Astrocyte of the cerebellum (primary cell): ENCODE data around the gene THOP1.

ENCODE experiments used
- DNase-seq: peaks from one replicate; pipeline ENCODE4 v3.0.0-alpha.2; 2011; ENCODE audit warnings: low read depth
- H3K4me3 ChIP-seq: 2 replicates; pipeline ENCODE4 v1.5.1; 2011; ENCODE audit warnings: mild to moderate bottlenecking, low read depth, low read length, moderate library complexity
- CTCF ChIP-seq: IDR thresholded peaks from 2 replicates; pipeline ENCODE4 v1.5.1; 2012; ENCODE audit warnings: low read length, low read depth, moderate library complexity, mild to moderate bottlenecking; ENCODE audit errors: missing control alignments
- in situ Hi-C: cut with HindIII; loops from 2 replicates; pipeline ENCODE4 v1.10.0; 2017; ENCODE audit warnings: low sequenced_read_pairs

THOP1 gene

DNA sequence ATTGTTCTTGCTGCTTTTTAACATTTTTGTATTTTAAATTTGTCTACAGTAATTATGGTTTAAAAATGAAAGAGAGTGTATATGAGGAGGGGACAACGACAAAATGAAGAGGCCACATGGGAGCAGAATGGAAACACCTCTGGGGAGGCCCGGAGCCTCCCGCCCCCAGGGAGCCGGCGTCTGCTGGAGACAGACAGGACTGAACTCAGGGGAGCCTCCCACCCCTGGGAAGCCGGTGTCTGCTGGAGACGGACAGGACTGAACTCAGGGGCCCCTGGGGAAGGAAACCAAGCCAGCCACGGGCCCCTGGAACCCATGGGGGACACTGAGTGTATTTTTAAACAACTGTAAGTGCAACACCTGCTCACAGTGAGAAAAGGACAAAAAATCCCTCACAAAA lies 28.8 kb upstream of the THOP1 start:
- DNase-seq: no peak
- H3K4me3 ChIP-seq: no peak overlapping the region
- TF ChIP-seq CTCF: no peak
- in situ Hi-C loops: loop anchor here (5.0 kb wide), 1 partner anchor 59 kb away; no protein-coding TSS in a partner anchor

GRCh38 chr19:2756921-2757881 lies 28.1 kb upstream of the THOP1 start:
- in situ Hi-C loops: loop anchor here (5.0 kb wide), 1 partner anchor 60 kb away; no protein-coding TSS in a partner anchor
- H3K4me3 ChIP-seq: no peak overlapping the region
- no peak for TF ChIP-seq CTCF
- DNase-seq: no peak

GRCh38 chr19:2758601-2759313 lies 26.5 kb upstream of the THOP1 start:
- H3K4me3 ChIP-seq: no peak overlapping the region
- no peak for DNase-seq
- no peak for TF ChIP-seq CTCF
- in situ Hi-C loops: loop anchor here (5.0 kb wide), 1 partner anchor 61 kb away; no protein-coding TSS in a partner anchor

DNA sequence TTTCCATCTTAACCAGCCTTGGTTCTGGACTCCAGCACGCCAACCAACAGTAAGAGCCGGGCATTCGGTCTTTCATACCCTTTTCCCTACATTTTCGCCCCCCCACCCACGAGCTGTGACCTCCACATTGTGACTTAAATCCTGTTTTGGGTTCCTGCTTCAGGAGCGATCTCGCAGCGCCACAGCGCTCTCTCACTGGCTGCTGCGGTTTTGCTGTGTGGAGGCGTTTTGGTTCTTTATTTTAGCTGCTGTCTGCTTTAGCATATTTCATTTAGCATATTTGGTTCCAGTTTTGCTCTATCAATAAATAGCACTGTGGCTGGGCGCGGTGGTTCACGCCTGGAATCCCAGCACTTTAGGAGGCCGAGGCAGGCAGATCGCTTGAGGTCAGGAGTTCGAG lies 25.9 kb upstream of the THOP1 start:
- TF ChIP-seq CTCF: no peak
- in situ Hi-C loops: loop anchor here (5.0 kb wide), 1 partner anchor 62 kb away; no protein-coding TSS in a partner anchor
- no peak for DNase-seq
- no peak overlapping the region for H3K4me3 ChIP-seq

- no peak for DNase-seq
- in situ Hi-C loops: loop anchor here (5.0 kb wide), 1 partner anchor 63 kb away; no protein-coding TSS in a partner anchor
Measured at GRCh38 chr19:2759965-2760364, 25.3 kb upstream of the THOP1 start.

More at GRCh38 chr19:2759965-2760364, 25.3 kb upstream of the THOP1 start:
- no peak for TF ChIP-seq CTCF
- H3K4me3 ChIP-seq: no peak overlapping the region
